ENCODE measurements around the gene RBM6.
"Not testable (repeated sequence)": the region's sequence is repeated elsewhere in the genome, so short reads cannot be mapped to it uniquely, and the experiment has no call there.

The RBM6 gene

DNA sequence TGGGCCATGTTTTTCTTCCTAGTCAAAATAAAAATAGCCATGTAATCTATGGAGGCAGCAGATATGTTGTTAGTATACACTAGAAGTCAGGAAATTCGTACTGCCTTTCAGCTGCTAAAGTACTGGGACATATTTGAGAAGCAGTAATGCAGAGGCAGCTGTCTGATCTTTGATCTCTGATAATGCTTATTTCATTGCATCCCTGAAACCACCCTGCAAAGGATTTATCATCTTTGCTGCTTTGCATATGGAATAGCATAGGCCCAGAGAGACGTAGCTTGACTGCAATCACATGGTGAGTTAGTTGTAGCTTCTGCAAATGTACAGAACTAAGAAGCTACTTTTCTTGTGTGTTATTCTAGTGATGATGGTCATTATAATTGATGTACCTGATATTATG, 52.4 kb downstream of the RBM6 start:
- no peak for DNase-seq

DNA sequence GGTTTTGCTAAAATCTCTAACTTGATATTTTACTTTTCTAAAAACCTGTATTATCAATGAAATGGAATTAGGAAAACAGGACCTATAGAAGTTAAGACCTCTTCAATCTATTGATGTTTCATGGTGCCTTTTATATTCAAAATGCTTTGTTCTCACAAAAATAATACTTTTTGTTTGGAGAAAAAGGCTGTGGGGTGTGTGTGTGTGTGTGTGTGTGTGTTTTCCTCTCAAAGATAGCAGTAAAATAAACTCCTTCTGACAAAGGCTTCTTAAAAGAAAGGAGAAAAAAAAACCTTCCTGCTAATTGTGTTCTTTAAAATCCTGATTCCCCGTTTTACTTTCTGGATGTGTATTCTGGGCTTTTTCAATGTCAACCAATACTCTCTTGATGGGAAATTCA, 54.5 kb downstream of the RBM6 start:
- no peak for DNase-seq

DNA sequence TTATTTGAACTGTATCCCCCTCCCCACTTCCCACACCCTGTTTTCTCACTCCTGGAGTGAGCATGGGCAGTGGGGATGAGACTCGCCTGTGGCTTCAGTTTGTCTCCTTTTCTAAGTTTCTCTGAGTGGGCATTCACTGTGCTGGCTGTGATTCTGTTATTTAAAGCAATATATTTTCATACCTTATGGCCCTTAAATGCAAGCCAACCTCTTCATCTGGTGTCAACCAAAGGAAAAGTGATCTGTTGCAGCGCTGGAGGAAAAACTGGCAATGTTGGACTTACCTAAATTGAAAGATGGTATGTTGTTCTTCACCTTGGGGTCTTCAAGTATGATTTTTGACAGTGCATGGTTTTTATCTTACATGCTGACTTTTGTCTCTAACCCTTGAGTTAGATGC, 56.1 kb downstream of the RBM6 start:
- no peak for DNase-seq

DNA sequence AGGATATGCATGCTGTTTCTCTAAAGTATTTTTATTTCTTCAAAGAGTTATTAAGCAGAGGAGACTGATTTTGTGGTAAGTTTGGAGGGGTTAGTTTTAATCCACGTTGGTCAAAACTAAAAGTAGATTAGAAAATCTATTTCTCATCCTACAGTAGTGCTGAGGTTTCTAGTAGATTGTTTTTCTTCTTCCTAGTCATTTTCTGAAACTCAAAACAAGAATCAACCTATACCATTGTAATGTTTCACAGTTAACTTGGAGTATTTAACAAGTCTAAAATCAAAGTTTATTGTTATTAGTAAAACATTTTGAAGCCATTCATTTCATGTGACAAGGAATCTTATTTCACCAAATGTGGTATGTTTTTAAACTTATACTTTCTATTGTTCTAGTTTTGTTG, 57.9 kb downstream of the RBM6 start:
- no peak for DNase-seq

DNA sequence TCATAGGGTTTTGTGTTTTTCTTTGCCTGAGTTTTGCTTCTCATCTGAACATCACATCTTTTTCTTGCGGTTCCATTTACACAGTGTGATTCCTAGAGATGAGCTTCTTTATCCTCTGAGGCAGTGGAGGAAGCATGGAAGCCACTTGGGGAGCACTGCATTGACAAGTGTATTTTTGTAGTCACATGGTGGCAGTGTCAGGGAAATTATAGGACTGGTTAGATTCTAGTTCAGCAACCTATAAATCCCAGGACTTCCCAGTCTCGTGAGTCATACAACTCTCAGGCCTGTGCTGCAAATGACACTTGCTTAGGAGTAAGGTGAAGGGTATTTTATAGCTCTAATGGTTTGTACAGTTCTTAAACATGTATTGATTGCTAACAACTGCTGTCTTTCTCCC, 58.4 kb downstream of the RBM6 start:
- DNase-seq: no peak

DNA sequence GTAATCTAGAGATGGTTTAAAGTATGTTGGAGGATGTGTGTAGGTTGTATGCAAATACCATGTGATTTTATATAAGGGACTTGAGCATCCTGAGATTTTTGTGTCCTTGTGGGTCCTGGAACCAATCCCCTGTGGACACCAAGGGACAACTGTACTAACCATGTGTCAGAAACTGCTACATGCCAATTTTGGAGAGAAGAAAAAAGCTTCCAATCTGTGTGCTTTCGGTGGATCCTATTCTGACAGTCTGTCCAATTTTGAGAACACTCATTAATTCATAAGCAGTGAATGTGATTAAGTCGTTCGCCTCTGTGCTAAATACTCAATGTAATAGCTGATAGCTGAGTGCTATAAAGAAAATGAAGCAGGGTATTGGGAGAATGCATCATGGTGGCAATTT, 61.6 kb downstream of the RBM6 start:
- DNase-seq: no peak

DNA sequence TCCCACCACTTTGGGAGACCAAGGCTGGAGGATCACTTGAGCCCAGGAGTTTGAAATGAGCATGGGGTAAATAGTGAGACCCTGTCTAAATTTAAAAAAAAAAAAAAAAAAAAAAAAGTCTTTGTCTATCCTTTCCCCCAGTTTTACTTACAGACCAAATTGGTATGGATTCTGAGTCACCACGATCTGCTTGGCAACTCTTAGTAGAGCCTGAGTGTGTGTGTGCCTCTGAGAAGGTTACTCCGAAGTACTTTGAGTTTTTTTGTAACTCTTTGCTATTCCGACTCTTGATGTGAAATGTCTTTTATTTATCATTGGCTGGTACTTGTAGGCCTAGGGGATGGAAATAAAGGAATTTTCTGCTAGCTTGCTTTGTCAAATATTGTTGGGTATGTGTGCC, 63.3 kb downstream of the RBM6 start:
- no peak for DNase-seq

DNA sequence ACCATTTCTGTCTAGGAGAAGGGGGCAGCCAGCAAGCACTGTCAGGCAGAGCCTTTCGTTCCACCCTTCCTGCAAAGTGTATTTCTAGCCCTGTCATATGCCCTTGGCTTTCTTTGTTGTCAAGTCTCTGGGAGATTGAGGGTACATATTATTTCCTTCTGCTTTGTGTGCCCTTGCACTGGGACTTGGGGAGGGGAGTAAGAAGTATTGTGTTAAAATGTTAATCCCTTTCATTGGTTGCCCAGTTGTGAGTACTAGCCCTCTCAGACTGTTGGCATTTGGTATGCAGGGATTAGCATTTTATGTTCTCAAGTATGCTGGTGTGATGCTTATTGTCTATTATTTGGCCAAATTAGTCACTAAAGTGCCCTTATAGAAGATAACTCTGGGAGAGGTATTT, 63.9 kb downstream of the RBM6 start:
- DNase-seq: no peak

DNA sequence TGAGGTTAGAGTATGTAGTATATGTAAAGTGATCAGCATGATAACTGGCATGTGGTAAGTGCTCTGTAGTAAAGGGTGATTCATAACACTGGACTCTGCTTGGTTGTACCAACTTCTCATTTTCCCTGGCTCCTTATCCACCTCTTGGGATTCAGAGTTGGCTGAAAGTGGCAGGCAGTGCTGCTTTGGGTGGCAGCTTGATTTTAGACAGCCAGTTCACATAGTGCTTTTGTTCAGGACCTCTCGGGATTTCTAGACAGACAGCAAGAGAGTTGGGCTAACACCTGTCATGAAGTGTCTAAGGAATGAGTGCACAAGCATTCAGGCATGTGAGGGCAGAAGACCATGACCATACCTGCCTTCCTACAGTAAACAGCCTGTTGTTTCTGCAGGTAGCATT, 69.0 kb downstream of the RBM6 start:
- DNase-seq: no peak

DNA sequence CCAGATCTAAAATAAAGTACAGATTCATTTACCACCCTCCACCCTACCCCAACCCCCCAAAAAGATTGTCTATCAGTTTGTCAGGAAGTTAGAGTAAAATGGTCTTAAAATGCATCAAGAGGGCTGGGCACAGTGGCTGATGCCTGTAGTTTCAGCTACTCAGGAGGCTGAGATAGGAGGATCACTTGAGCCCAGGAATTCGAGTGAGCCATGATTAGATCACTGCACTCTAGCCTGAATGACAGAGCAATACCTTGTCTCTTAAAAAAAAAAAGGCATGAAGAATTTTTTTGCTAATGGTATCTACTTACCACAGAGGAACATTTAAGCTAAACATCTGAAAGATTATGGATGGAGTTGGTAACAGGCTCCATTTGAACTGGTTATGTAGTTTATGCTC, 71.0 kb downstream of the RBM6 start:
- DNase-seq: no peak

DNA sequence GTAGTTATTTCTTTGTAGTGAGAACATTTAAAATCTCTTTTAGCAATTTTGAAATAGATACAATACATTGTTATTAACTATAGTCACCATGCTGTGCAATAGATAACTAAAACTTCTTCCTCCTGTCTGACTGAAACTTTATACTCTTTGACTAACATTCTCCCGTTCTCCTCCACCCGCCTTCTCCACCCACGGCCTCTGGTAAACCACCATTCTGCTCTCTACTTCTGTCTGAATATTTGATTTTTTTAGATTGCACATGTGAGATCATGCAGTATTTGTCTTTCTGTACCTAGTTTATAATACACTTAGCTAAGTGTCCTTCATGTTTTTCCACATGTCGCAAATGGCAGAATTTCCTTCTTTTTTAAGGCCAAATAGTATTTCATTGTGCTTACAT, 76.0 kb downstream of the RBM6 start:
- DNase-seq: no peak

DNA sequence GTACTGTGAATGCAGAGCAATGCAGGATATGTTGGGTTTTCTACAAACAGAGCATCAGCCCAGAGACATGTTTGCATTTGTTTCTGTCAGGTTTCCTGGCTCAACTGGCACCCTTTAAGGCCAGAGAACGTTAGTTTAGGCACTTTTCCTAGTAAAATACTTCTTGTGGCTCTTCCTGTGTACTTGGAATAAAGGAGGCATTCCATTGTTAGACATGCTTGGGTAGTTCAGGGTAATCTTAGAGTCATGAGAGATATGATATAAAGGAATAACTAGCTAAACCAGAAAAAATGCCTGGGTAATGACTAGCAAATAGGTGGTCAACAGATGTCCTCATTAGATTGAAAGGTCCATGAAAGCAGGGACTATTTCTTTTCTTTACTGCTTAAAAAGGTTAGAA, 88.4 kb downstream of the RBM6 start:
- DNase-seq: no peak

DNA sequence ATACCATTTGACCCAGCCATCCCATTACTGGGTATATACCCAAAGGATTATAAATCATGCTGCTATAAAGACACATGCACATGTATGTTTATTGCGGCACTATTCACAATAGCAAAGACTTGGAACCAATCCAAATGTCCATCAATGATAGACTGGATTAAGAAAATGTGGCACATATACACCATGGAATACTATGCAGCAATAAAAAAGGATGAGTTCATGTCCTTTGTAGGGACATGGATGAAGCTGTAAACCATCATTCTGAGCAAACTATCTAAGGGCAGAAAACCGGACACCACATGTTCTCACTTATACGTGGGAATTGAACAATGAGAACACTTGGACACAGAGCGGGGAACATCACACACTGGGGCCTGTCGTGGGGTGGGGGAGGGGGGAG, 91.3 kb downstream of the RBM6 start:
- DNase-seq: not testable (repeated sequence)

DNA sequence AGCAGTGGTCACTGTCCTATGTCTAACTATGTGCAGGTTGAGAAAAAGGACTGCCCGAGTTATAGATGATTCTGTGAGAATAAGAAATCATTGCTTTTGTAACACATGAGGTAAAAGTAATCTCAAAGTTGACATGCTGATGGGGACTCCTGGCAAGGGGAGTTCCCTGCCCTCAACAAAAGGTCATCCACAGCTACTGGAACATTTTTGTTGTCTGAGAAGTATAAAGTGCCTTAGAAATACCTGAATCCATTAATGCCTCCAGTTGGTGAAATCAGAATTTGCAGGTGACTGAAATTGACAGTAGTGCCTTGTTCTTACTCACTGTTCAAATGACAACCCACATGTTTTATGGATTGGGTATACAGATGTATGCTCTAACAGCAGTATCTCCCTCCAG, 105.0 kb downstream of the RBM6 start:
- DNase-seq: no peak

DNA sequence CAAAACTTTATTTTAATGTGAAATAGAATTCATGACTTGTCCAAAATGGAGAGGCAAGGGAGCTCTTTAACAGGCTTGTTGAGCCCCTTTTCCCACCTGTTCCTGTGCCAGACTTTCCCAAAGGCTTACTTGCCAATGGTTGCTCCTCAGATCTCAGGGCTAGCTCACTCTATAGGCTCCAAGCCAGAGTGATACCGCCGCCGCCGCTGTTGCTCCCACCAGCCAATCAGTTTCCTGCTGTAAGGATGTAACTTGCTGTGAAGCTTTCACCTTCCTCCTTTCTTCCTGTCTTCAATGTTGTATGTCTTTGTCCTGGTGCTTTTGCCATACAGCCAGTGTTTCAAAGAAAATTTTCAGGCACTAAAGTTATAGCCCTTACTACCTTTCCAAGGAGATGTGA, 107.5 kb downstream of the RBM6 start:
- DNase-seq: no peak

DNA sequence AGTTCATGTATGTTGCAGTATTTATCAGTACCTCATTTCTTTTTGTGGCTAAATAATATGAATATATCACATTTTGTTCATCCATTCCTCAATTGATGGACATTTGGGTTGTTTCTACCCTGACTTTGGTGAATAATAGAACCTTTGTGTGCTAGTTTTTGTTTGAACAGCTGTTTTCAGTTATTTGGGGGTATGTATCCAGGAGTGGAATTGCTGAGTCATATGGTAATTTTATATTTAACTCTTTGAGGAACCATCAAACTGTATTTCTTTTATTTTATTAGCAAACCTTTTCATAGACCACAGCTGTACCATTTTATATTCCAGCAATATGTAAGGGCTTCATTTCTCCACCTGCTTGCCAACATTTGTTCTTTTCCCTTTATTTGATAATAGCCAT, 110.4 kb downstream of the RBM6 start:
- no peak for DNase-seq

DNA sequence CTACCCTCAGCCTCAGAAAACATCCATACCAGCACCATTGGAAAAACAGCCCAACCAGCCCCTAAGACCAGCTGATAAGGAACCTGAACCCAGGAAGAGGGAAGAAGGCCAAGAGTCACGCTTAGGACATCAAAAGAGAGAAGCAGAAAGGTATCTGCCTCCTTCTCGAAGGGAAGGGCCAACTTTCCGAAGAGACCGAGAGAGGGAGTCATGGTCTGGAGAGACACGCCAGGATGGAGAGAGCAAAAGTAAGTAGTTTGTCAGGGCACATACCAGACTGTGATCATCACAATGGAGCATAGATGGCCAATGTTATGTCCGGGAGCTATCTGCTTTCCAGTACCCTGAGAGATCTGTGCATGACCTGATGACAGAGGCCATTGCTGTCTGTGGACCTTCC, 117.8 kb downstream of the RBM6 start:
- no peak for DNase-seq

DNA sequence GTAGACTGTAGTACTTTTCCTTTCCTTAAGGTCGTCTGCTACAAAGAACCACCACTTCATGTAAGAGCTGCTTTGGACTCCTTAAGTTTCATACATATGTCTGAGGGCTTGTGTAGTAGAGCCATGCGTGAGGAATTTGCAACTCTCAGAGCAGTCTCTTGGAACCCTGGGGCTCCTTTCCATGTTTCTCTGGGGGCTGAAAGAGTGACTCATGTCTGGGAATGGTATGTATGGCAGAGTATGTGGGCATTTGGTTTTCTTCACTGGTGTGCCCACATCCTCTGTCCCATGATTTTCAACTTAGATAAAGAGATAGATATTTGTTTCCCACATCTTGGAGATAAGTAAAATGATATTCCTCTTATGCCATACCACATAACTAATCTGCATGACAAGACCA, 128.2 kb downstream of the RBM6 start:
- DNase-seq: no peak

DNA sequence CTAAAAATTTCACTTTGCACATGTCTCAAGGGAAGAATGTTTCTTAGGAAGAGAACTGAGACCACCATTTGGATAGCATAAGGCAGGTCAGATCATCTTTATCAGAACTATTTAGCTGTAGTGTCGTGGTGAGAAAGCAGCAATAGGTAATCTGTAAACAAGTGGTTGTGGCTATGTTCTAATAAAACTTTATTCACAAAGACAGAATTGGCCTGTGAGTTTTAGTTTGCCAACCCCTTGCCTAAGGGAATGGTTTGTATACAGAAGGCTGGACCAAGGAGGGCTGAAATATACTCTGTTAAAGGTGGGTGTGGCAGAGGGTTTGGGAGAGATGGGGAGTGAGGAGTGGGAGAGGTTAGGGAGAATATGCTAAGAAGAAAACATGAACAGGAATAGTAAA, 138.1 kb downstream of the RBM6 start:
- DNase-seq: no peak

DNA sequence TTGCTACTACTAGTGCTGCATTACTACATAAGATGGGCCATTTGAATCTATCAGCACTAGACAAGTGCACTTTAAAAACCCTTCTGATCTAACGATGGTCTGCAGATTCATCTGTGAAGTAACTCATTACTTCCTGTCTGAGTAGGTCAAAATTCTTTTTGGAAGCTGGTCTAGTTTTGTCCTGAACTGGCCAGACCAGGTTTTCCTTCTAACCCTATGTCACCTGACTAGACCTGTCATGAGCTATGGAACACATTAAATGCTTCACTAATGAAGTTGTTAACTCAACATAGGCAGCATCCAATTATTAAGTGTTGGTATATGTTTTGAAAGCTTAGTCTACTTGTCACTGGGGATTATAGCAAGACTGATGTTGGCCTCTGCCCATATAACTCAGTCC, 138.7 kb downstream of the RBM6 start:
- DNase-seq: no peak

DNA sequence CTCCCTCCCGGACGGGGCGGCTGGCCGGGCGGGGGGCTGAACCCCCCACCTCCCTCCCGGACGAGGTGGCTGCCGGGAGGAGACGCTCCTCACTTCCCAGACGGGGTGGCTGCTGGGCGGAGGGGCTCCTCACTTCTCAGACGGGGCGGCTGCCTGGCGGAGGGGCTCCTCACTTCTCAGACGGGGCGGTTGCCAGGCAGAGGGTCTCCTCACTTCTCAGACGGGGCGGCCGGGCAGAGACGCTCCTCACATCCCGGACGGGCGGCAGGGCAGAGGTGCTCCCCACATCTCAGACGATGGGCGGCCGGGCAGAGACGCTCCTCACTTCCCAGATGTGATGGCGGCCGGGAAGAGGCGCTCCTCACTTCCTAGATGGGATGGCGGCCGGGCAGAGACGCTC, 145.0 kb downstream of the RBM6 start:
- not testable (repeated sequence) for DNase-seq

DNA sequence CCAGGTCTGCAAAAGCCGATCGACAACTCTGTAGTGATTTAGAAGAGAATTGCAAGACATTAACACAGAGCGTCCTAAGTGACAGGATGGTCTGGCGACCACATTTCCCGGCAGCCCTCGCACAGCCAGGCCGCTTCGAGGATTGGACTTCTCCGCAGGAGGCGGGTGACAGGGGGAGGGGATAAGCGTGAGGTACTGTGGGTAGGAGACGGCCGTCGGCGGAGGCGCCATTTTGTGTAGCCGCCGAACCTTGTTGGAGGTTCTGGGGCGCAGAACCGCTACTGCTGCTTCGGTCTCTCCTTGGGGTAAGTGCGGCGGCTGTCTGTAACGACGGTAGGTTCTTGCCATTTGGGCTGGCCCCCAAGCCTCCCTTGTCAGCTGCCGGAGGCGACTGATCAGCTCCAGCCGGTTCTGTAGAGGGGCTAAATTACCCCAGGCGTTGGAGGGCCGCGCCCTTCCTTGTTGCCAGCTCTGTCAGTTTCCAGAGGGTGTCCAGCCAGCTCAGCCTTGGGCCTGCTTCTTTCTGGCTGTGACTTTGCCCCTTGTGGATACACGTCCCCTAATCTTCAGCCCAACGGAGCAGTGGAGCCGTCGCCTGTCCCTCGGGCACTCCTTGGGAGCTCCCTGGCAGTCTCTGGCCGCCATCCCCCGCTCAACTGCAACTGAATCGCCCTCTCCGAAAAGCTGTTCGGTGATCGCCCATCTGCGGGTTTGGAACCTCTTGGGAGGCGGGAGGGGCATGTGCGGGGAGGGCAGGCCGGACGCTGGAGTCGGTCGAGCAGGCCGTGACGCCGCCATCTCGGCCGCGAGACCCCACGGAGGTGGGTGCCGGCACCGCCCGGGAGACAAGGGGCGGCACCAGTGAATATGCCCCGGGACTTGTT, 149.0 kb downstream of the RBM6 start, which contains the start of gene RBM5:
Gene RBM5 (plus strand): TSS at position 195 of the 884 bp plus-strand sequence. CDS start 1,516 bp downstream, outside the sequence.
- peak; percentile 62 for DNase-seq

DNA sequence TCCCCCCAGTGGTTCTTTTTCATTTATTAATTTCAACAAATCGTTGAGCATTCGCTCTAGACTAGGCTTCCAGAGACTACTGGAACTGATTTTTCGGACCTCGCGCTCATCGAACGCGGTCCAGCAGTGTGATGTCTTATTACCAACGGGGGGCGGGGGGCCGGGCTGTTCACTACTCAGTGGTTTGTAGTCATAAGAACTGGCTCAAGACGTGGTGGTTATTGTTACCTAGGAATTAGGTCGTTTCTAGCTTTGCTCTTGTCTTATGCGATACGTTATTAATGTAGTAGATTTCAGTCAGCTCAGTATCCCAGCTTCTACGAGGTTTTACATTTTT, 149.6 kb downstream of the RBM6 start:
- no peak for DNase-seq

DNA sequence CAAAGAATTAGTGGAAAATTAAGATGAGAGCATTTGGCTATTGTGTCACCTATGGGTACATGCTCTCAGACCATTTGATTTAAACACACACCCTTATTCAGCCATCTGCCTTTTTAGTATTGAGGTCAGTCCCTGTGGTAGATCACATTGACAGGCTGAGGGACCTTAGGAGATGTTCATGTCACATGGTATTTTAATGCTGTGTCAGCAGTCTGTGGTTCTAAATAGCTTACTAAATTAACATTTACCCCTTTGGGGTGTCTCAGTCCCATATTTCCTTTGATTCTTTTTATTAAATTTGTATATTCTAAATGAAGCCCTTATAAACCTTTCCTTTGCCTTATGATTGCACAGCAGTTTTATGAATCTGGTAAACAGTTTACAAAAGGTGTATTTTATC, 151.0 kb downstream of the RBM6 start:
- no peak for DNase-seq

DNA sequence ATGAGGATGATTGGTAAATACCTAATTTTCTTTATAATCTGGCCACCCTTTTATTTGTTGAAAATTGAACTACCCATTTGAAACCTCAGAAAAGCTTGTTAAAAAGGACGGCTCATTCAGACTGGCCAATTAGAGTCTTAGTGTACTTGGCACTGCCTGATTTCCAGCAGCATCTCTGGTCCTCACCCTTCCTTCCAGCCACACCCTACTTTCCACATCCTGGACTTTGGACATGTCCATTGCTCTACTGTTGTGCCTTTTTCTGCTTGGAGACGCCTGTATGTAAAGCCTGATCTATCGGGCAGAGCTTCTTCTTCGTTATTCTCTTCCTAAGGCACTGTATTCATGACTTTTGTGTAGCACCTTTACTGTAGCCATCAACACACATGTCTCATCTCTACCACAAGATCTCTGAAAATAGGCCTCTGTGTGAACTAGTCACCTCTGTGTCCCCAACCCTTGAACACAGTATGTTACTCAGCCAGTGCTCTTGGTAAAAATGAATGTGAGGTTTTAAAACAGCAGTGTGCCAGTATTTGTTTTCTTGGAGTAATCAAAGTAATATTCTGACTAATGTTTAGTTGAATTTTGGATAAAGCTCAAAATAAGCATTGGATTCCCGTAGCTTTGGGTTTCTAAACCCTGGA, 155.5 kb downstream of the RBM6 start:
- no peak for DNase-seq

All from NCI-H1436 (cell line).